Fibroblast of villous mesenchyme (primary cell): ENCODE data around the gene VOPP1. TPM values are rescaled to one million over a fixed set of nuclear protein-coding genes. Genes with fewer than 3 reads are reported as not detected.

Source experiments
- DNase-seq: peaks from one replicate; pipeline ENCODE4 v3.0.0-alpha.2; 2010; ENCODE audit warnings: low read depth
- H3K4me3 ChIP-seq: 2 replicates; pipeline ENCODE4 v1.5.1; 2011; ENCODE audit warnings: low read depth, mild to moderate bottlenecking, low read length
- CTCF ChIP-seq: IDR thresholded peaks from 2 replicates; pipeline ENCODE4 v1.5.1; 2012; ENCODE audit warnings: low read depth, mild to moderate bottlenecking, low read length; ENCODE audit not compliant: insufficient read depth
- total RNA-seq: library from RNA; depleted of rRNA; stranded (reverse); fragments of >200 nt; gene quantifications from 2 replicates; pipeline ENCODE4 v1.2.3, GENCODE V29; 2012

The VOPP1 gene
- total RNA-seq, 1 donor, result 81.2 TPM

GRCh38 chr7:55425141-55425752 is 147.1 kb downstream of the VOPP1 start:
- TF ChIP-seq CTCF, result no peak
- DNase-seq, result no peak
- no peak overlapping the region for H3K4me3 ChIP-seq

GRCh38 chr7:55423891-55424290 is 148.4 kb downstream of the VOPP1 start:
- TF ChIP-seq CTCF, result no peak
- no peak for DNase-seq
- no peak overlapping the region for H3K4me3 ChIP-seq

- H3K4me3 ChIP-seq, result no peak overlapping the region
- no peak for DNase-seq
- peak; percentile 37 for TF ChIP-seq CTCF
Measured at GRCh38 chr7:55423277-55423711, 149.0 kb downstream of the VOPP1 start.

Other genes with a start within 250 kb of the VOPP1 start
- gene LANCL2, start 207.2 kb downstream of the VOPP1 start, total RNA-seq, result 13.8 and 20.9 TPM in 2 replicates